IPS-NIHi7 (cell line): Measurements from ENCODE around the gene POLR2J.
"Not testable (repeated sequence)": the region's sequence is repeated elsewhere in the genome, so short reads cannot be mapped to it uniquely, and the experiment has no call there.

ENCODE experiments used
- DNase-seq: peaks from one replicate; pipeline ENCODE4 v3.0.0; 2012; ENCODE audit warnings: mixed read lengths; ENCODE audit errors: extremely low spot score

POLR2J gene

GRCh38 chr7:102494473-102495149 lies 15.9 kb upstream of the POLR2J start:
- DNase-seq, result not testable (repeated sequence)

- not testable (repeated sequence) for DNase-seq
Observed at GRCh38 chr7:102494026-102494425, 15.3 kb upstream of the POLR2J start.

GRCh38 chr7:102493220-102493935 lies 14.7 kb upstream of the POLR2J start:
- DNase-seq, result not testable (repeated sequence)

GRCh38 chr7:102490529-102491075 lies 11.9 kb upstream of the POLR2J start:
- not testable (repeated sequence) for DNase-seq

GRCh38 chr7:102484317-102484716 lies 5.6 kb upstream of the POLR2J start:
- not testable (repeated sequence) for DNase-seq

- DNase-seq, result not testable (repeated sequence)
Observed at GRCh38 chr7:102481962-102482361, 3.2 kb upstream of the POLR2J start.

- DNase-seq, result not testable (repeated sequence)
Observed at GRCh38 chr7:102479982-102480637, 1.4 kb upstream of the POLR2J start.

GRCh38 chr7:102479209-102479584 lies 475 bp upstream of the POLR2J start:
- not testable (repeated sequence) for DNase-seq

GRCh38 chr7:102474736-102475435 lies 3.8 kb downstream of the POLR2J start:
- not testable (repeated sequence) for DNase-seq

- DNase-seq, result not testable (repeated sequence)
Observed at GRCh38 chr7:102474116-102474515, 4.6 kb downstream of the POLR2J start.

- DNase-seq, result no peak
Observed at GRCh38 chr7:102473271-102473991, 5.3 kb downstream of the POLR2J start.

- DNase-seq, result no peak
Observed at GRCh38 chr7:102472126-102473041, 6.3 kb downstream of the POLR2J start.

GRCh38 chr7:102471791-102472125 lies 7.0 kb downstream of the POLR2J start:
- DNase-seq, result no peak

- DNase-seq, result no peak
Observed at GRCh38 chr7:102469972-102470825, 8.5 kb downstream of the POLR2J start.

GRCh38 chr7:102469351-102469971 lies 9.3 kb downstream of the POLR2J start:
- no peak for DNase-seq

GRCh38 chr7:102468478-102469350 lies 10.0 kb downstream of the POLR2J start:
- no peak for DNase-seq

- no peak for DNase-seq
Observed at GRCh38 chr7:102467581-102468477, 10.9 kb downstream of the POLR2J start.
